ENCODE measurements around the gene RBM18. TPM values are rescaled to one million over a fixed set of nuclear protein-coding genes. Genes with fewer than 3 reads are reported as not detected.

RBM18 gene, protein sequence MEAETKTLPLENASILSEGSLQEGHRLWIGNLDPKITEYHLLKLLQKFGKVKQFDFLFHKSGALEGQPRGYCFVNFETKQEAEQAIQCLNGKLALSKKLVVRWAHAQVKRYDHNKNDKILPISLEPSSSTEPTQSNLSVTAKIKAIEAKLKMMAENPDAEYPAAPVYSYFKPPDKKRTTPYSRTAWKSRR
- 10 to 100 TPM; 24.9 to 30.9 (median 29.7) TPM for total RNA-seq
- 15.2 TPM for total RNA-seq (2013)

DNA sequence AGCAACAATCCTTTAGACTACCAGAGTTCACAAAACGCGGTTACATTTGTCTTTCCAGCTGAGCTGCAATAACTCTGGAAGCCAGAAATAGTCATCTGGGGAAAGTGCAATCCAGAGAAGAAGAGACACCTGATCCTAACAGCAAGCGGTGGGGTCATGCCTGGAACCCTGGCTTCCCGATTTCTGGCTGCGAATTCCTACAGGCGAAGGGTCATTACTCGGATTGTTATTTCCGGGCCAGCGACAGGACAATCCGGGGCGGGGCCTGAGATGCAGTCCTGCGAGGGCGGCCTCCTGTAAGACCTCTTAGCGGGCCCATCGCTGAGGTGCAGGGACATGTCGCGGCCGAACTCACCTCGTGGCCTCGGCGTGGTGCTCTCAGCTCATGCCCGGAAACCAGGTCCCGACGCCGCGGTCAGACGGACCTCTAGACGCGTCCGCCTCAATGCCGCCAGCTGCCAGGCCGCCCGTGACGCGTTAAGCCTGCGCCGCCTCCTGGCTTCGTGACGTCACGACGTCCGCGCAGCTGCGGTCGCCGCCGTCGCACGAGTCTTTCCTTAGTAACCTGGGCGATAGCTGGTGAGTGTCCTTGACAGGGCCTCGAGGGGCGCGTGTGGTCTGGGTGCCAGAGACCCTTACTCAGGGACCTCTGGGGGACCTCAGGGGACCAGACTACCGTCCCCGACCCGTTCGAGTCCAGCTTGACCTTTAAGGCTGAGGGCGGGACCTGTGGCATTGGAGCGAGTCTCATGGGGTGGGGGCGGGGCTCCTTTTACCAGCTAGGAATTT, at the start of gene RBM18, which contains the start of gene MRRF:
TSS of gene RBM18 (minus strand) at position 481 of the 789 bp plus-strand sequence. CDS start 3,348 bp downstream, outside the sequence.
TSS of gene MRRF (plus strand) at position 523 of the 789 bp plus-strand sequence. CDS start 6,010 bp downstream, outside the sequence.
- Histone ChIP-seq H3K4me3 (ENCODE audit: low read length) (peak within 1 kb of the TSS; percentile 88), H3K4me1 (ENCODE audit: control insufficient read depth, insufficient read depth, low read length) (peaks cover 13% of the 10 kb centered on the region), H3K27me3 (ENCODE audit: control insufficient read depth, insufficient read depth, low read length) (no peaks in the 10 kb centered on the region), H3K9me3 (ENCODE audit: control insufficient read depth, insufficient read depth, low read length) (no peaks in the 10 kb centered on the region), H3K36me3 (ENCODE audit: control insufficient read depth, insufficient read depth, low read length) (peaks cover 16% of the 10 kb centered on the region), H3K27ac (ENCODE audit: low read length) (peak within 1 kb of the TSS; percentile 85)
- Mint-ChIP-seq H3K27me3 (ENCODE audit: low read depth in 2 of 2) (no peaks in the 10 kb centered on the region), H3K27ac (peak within 1 kb of the TSS; percentile 99 to 100), H3K9me3 (no peaks in the 10 kb centered on the region), H3K4me1 (peaks cover 57% of the 10 kb centered on the region in 2 donors), H3K36me3 (peaks cover 11% of the 10 kb centered on the region), H3K4me3 (peak within 1 kb of the TSS; percentile 99)
- no peak for TF ChIP-seq CTCF (IDR thresholded peaks at IDR 0.05)
- intact Hi-C loops (cut with micrococcal nuclease), result loop anchor here (1.0 to 10.0 kb wide), 4 partner anchors 105 to 550 kb away; partner anchors contain the start of genes MORN5, NDUFA8 and TTLL11
- DNase-seq, result peak; percentile 96
- WGBS (ENCODE audit: insufficient coverage), result under 1% methylated on average over 60 of the region's 60 CpGs
- peak; percentile 78 to 91 (median 82) for ATAC-seq

- Histone ChIP-seq H3K4me1 (ENCODE audit: control insufficient read depth, insufficient read depth, low read length) (no peaks in the 10 kb centered on the region), H3K9me3 (ENCODE audit: control insufficient read depth, insufficient read depth, low read length) (no peaks in the 10 kb centered on the region), H3K4me3 (ENCODE audit: low read length) (no peak overlapping the region), H3K27ac (ENCODE audit: low read length) (no peak overlapping the region), H3K27me3 (ENCODE audit: control insufficient read depth, insufficient read depth, low read length) (no peaks in the 10 kb centered on the region), H3K36me3 (ENCODE audit: control insufficient read depth, insufficient read depth, low read length) (peaks cover 36% of the 10 kb centered on the region)
- no peak overlapping the region for H3K27ac Mint-ChIP-seq
- no peak overlapping the region for H3K4me3 Mint-ChIP-seq
- TF ChIP-seq CTCF (IDR thresholded peaks at IDR 0.05), result no peak
- ATAC-seq (no peak), DNase-seq (no peak)
- no peaks in the 10 kb centered on the region for H3K9me3 Mint-ChIP-seq
- H3K4me1 Mint-ChIP-seq, result no peaks in the 10 kb centered on the region
- no peaks in the 10 kb centered on the region for H3K36me3 Mint-ChIP-seq
- no peaks in the 10 kb centered on the region for H3K27me3 Mint-ChIP-seq (ENCODE audit: low read depth in 2 of 2)
- intact Hi-C loops (cut with micrococcal nuclease), result no loop called here
Measured at GRCh38 chr9:122314165-122314564, 49.5 kb upstream of the RBM18 start.

DNA sequence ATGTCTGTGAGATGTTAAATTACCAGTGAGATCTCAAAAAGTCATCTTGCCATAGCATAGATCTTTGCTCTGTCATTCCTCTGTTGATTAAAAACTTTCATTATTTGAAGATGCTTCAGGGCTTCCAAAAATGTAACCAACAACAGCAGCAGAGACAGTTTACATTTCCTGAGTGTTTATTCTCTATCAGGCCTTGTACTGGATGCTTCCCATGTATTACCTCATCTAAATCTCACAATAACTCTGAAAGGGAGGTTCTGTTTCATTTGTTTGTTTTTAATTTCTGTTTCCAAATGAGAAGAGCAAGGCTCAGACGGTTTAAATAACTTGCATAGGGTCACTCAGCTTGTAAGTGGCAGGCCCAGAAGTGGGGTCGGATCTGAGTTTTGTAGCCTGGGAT, 45.2 kb upstream of the RBM18 start:
- no peaks in the 10 kb centered on the region for H3K27me3 ChIP-seq (ENCODE audit: control insufficient read depth, insufficient read depth, low read length)
- no peaks in the 10 kb centered on the region for H3K9me3 ChIP-seq (ENCODE audit: control insufficient read depth, insufficient read depth, low read length)
- peaks cover 44% of the 10 kb centered on the region for H3K36me3 ChIP-seq (ENCODE audit: control insufficient read depth, insufficient read depth, low read length)
- Mint-ChIP-seq H3K9me3 (no peaks in the 10 kb centered on the region), H3K4me3 (no peak overlapping the region), H3K27ac (no peak overlapping the region), H3K27me3 (ENCODE audit: low read depth in 2 of 2) (no peaks in the 10 kb centered on the region), H3K36me3 (peaks cover 6% of the 10 kb centered on the region), H3K4me1 (no peaks in the 10 kb centered on the region)
- DNase-seq (no peak), ATAC-seq (no peak)
- H3K4me3 ChIP-seq (ENCODE audit: low read length), result no peak overlapping the region
- intact Hi-C loops (cut with micrococcal nuclease), result no loop called here
- 92% methylated on average over 2 of the region's 2 CpGs for WGBS (ENCODE audit: insufficient coverage)
- no peak overlapping the region for H3K27ac ChIP-seq (ENCODE audit: low read length)
- no peaks in the 10 kb centered on the region for H3K4me1 ChIP-seq (ENCODE audit: control insufficient read depth, insufficient read depth, low read length)
- TF ChIP-seq CTCF (IDR thresholded peaks at IDR 0.05), result no peak

Data from natural killer cell (primary cell).